GM18909 (cell line): ENCODE results near the gene RTL10.

ENCODE experiments used
- ATAC-seq: cut with Tn5 transposase; IDR thresholded peaks from one replicate; pipeline ENCODE4 v1.9.1; 2021; ENCODE audit warnings: mild to moderate bottlenecking; ENCODE audit not compliant: unreplicated experiment, poor library complexity

The RTL10 gene

DNA sequence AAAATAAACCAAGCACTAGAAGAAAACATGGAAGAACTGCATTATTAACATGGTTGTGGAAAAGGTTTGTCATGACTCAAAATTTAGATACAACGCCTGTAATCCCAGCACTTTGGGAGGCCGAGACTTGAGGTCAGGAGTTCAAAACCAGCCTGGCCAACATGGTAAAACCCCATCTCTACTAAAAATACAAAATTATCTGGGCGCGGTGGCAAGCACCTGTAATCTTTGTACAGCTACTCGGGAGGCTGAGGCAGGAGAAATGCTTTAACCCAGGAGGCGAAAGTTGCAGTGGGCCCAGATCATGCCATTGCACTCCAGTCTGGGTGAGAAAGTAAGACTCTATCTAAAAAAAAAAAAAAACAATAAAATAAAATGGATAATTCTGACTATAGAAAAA lies 23.7 kb downstream of the RTL10 start:
- no peak for ATAC-seq

DNA sequence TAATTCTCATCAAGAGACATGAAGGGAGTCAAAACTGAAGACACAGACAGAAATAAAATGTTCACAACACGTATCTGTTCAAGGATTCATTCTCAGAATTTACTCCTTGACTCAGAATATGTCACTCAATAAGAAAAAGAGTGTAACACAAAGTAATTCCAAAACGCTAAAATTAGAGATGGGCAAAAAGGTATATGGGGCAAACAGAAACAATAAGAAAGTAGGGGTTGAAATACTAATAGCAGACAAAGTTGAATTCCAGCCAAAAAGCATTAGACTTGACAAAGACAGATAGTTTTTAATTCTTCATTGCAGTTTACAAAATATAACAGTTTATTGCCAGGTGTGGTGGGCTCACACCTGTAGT lies 26.7 kb downstream of the RTL10 start:
- no peak for ATAC-seq

DNA sequence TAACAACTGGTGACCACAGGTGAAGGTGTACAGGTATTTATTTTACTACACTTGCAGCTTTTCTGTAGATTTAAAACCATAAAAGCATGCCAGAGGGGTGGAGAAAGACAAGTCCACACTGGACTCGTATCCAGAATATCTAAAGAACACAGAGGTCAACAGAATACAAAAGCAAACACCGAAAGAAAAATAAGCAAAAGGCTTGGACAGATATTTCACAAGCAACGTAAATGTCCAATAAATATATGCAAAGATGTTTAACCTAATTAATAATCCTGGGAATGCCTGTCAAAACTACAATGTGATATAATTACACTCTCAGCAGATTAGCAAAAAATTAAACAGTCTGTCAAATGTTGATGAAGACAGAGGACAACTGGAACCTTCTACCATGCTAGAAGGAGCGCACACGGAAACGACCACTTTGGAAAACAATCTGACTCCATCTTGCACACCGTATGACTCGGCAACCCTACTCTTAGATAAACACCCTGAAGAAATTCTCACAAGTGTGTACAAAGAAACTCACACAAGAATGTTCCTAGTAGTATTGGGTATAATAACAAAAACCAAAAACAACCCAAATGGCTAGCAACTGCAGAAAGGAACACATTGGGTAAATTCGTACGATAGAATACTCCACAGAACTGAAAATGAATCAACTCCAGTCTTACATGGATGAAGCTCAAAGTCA lies 27.2 kb downstream of the RTL10 start:
- no peak for ATAC-seq

DNA sequence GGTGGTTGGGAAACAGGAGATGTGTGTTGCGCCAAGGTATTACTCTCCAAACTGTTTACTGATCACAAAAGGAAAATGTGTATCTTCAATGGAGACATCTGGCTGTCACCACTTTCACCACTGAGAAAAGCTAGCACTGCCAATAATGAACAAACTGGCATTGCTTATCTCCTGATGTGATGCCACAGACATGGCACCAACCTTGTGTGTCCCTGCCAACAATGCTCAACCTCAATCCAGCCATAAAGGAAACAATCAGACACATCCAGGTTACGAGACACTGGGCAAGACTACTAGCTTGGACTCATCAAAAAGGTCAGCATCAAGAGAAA lies 28.1 kb downstream of the RTL10 start:
- ATAC-seq: no peak

DNA sequence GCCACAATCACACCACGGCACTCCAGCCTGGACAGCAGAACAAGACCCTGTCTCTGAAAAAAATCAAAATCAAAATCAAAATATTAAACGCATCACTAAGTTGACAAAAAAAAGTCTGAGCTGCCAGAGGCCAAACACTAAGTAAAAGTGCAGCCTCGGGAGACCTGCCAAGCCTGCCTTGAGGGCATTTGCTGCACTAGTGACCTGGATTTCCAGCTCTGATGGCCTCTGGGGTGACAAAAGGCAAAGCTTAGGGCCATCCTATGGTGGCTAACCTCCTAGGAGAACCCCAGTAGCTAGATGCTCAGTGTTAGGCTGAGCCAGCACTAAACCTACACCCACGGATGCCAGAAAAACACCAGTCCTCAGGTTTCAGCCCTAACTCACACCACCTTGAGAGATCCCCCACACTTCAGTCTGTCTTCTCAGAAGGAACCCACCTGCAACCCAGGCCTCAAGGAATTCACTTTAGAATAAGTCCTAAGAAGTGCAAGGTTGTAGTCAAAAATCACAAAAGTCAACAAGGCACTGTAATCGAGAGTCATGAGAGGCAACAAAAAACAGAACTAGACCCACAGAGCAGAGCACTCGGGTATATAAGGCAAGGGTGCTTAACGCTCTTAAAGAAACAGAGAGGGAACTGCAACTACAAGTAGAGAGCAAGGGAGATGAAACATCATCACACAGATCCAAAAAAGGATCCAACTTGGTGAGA lies 28.6 kb downstream of the RTL10 start:
- ATAC-seq: no peak

DNA sequence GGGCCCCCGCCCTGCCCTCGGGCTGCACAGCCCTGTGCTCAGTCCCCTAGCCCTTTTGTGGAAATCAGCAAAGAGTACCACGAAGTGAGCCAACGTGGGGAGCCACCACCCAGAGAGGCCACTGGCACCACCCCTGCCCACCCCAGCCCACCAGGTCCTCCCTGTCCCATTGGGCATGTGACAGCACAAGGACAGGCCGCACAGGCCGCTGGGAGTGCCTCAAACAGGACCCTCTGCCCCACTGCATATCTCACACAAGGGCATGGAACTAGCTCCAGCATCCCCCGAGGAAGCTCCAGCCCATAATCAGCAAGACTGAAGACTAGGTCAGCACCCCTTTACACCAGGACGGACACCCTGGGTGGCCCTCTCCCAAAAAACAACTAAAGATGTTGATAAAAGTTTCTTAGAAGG lies 29.7 kb downstream of the RTL10 start:
- no peak for ATAC-seq

DNA sequence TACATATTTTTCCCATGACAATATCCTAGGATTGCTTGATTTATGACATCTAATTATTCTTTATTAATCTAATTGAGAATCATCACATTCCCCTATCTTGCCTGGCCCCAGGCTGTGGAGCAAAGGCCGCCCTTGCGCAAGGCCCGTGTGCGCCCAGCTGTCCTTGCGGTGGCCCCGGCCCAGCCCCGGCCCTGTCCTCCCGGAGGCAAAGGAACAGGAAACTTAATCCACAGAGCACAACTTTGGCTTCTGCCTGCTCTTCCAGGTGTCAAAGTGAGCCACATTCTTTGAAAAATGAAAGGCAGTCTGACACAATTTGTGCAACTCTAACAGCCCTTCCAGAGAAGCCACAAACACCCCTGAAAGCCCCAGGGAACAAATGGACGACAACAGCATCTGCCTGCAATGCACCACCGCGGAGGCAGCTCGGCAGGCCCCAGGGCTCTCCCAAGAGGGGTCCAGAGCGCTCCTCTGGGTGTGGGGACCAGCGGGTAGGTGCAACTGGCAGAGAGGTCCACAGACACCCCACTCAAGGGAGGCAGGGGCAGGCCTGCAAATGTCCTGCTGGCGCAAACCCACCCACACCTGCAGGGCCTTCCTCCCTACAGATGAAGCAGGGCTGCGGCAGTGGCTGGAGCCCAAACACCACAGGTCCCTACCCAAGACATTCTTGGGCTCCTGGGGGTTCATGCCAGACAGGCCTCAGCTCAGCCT lies 30.3 kb downstream of the RTL10 start:
- ATAC-seq: no peak

DNA sequence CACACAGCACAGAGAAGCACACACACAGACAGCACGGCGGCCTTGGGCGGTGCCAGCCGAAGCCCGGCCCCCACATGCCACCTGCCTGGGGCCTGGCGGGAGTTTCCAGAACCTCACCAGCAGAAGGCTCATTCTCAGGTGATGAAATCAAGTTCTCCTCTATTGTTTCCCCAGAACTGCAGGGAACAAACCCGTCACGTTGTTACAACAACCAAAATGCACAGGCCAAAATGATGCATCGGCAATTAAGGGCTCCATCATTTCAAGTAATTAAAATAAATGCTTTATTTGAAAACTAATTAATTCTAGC lies 30.8 kb downstream of the RTL10 start:
- no peak for ATAC-seq

DNA sequence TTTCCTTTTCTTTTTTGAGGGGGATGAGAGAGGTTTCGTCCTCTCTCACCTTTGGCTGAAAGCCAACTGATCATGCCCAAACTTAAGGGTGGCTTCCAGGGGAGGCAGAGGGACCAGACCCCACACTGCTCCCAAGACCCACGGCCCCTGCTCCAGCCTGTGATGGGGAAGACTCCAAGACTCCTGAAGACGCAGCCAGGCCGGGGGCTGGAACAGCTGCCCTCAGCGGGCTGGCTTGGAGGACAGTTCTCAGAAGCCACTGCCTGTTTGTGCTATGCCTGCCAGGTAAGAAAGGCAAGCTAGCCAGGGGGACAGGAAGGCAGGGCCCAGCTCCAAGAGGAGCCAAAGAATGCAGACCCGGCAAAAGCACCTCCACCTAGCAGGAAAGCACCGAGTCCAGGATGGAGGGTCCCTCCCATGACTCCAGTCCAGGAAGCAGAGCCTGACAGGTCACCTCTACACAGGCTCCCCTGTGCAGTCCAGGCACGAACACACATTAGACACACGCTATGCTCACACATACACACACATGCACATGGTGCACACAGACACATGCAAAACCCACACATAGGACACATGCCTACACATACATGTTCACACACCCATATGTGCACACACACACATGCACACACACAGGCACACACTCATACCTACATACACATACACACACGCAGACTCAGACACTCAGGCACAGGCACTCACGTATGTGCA lies 31.3 kb downstream of the RTL10 start:
- no peak for ATAC-seq

DNA sequence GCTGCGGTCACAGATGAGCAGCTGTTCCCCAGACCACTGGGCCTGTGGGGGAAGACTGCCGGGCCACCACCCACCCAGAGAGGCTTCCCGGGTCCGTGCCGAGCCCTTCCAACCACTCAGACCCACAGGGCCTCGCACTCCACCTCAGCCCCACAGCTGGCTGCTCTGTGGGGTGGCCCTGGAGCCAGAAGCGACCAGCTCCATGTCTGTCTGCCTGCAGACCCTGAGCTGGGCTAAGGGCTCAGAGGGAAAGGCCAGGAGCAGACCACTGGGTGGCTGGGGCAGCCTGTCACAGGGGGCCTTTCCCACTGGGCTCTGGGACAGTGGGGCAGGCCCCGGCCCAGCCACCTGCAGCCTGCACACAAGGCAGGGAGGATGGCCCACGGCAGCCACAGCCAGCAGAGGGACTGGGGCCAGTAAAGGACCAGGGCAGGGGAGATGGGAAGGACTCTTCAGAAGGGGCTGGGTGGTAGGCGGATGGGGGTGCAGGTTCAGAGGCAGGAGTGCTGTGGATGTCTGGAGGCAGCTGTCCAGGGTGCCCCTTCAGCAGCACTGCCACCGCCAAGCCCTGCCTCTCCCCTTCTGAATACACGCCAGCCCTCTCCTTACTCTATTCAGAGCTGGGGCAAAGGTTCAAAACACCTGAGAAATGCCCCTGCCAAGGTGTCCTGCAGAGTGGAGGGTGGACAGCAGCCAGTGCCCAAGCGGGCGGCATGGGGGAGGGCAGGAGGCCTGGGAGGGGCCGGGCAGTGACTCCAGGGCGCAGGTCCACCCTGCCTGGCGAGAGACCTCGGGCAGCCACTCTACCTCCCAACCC lies 32.2 kb downstream of the RTL10 start:
- no peak for ATAC-seq

DNA sequence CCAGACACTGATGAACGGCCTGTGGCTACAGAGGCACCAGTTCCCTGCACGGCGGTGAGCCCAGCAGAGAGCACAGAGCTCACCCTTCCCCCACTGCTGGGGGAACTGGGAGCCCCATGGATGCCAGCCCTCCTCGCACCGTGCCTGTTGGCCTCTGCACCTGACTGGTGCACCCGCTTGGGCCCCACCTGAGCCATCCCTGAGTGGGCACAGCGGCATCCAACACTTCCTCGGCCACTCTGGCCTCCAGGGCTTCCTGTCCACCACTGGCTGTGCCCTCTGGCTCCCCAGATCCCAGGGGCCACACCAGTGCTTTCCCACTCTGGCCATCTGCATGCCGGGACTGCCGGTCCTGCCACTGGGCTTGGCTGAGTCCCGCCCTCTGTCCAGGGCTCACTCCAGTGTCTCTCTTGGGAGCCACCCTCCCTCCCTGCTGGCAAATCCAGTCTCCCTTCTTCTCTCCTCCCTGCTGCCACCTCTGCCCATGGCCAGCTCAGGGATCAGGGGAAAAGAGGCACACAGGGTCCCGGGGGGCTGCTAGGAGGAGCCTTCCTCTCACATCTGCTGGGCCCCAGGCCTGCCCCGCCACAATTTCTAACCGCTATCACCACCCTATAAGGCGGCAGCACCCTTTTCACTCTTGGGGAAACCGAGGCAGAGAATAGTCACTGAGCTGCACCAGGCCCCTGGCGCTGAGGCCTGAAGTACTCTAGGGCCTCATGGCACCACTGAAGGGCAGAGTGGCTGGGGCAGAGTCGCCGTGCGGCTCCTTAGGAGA lies 33.0 kb downstream of the RTL10 start:
- no peak for ATAC-seq

DNA sequence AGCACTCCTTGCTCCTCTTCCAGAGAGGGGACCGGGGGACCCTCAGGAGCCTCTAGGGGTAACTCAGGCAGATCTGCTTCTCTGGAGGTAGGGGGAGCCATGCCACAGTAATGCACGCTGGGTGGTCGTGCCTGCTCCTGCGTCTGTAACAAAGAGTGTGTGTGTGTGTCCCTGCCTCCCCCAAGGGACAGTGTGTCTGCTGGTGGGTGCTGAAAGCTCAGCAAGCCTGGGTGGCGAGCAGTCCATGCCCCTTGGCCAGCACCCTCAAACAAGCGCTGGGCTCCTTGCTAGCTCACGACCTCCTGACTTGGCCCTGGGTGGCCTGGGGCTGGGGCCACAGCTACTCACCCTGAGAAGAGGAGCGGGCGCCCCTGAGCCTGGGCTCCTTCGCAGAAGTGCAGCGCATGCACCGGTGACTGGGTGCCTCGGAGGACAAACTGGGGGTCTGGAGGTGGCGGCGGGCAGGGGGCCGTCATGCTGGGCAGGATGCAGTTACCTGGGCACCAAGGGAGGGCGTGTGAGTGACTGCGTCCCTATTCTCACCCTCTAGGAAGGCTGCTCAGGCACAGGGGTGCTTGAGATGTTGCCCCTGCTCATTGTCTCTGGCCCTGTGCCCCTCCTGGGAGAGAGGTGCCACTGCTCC lies 33.7 kb downstream of the RTL10 start:
- no peak for ATAC-seq

DNA sequence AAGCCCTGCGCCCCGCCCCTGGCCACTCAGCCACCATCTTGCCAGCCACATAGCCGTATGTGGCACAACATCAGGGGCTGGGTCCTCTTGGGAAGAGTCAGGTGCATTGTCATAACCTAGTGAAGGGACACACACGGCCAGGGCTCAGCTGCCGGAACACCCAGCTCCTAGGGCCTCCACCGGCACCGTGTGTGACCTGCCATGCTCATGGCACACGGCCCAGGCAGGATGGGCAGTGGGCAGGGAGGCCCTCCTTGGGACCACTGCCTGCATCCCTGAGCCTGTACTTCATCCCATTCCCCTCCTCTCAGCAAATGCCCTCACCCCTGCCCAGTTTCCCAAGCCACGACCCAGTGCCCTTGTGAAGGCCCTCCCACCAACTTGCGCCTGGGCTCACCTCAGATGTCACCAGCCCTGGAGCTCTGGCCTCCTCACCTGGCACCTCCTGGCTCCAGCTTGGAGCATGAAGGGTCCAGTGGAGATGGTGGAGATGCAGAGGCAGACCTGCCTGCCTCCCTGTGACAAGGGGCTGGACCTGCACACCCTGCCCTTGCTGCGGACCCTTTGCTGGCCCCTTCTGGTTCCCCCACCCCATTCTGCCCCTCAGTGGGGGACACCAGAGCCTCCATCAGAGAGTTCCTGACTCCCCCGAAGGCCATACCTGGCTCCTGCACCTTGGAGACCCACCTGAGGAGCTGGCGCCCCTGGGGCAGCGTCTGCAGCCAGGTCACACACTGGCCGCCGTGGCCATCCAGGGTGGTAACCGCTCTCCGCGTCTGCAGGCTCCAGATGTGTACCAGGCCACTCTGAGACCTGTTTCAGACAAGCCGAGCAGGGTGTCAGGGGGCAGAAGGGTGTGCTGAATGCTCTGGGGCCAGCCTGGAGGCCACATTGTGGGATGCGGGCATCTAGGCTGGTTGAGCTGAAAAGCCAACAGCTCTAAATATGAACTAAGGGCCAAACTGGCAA lies 34.5 kb downstream of the RTL10 start:
- no peak for ATAC-seq

DNA sequence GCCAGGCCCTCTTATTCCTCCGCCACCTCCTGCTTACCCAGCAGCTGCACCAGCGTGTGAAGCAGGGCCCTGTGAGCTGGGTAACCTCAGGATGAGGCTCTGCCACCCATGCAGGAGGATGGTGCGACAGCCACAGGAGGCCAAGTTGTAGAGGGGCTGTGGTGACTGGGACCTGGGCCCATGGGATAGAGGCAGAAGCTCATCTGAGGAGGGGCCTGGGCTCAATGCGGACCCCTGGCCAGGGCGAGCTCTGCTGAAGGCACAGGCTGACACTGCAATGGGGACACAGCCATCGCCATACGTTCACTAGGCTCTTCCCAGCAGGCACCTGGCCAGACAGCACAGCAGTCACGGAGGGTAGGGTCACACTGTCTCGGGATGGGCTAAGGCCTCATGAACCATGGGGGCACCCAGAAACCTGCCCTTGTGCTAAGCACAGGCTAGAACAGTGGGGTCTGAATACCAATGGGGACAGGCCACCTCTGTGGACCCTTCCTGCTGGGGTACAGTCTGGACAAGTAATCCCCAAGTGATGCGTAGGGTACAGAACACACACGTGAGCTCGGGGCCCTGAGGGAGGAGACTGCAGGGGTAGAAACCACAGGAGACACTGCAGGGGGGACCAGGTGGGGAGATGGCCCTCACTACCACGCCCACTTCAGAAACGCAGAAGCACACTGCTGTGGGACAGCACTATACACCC lies 35.3 kb downstream of the RTL10 start:
- ATAC-seq: no peak

DNA sequence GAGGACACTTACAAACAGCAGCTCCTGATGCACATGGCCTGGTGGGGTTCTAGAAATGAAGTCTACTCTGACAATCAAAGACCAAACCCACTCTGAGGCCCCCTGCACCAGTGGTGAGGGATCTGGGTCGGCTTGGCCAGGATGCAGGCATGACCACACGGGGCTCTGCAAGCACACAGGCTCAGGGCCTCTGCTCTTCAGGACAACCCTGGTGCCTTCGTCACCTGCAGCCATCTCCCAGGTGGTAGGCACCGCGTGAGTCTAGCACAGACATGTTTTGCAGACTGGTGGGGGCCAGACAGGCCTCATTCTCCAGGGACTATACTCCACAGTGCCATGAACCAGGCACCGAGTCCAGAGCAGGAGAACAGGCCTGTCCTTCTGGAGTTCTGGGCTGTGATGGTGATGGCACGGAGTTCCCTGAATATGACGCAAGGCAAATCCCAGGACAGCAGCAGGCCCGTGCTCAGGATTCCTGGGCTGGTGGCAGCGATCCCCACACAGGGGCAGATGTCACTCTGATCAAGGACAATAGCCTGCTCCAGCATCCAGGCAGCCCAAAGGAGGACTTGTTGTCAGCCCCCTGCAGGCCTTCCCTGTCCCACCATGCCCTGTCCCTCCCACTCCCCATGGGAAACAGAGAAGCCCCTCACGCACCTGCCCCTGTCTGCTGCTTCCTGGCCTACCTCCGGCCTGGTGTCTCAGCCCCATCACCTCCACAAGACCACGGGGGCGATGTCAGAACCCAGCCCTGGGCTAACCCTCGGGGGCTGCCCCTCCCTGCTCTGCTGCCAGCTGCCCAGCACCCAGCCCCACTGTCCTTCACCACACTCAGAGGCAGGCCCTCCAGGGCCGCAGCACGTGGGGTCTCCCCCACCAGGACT lies 36.1 kb downstream of the RTL10 start:
- no peak for ATAC-seq

DNA sequence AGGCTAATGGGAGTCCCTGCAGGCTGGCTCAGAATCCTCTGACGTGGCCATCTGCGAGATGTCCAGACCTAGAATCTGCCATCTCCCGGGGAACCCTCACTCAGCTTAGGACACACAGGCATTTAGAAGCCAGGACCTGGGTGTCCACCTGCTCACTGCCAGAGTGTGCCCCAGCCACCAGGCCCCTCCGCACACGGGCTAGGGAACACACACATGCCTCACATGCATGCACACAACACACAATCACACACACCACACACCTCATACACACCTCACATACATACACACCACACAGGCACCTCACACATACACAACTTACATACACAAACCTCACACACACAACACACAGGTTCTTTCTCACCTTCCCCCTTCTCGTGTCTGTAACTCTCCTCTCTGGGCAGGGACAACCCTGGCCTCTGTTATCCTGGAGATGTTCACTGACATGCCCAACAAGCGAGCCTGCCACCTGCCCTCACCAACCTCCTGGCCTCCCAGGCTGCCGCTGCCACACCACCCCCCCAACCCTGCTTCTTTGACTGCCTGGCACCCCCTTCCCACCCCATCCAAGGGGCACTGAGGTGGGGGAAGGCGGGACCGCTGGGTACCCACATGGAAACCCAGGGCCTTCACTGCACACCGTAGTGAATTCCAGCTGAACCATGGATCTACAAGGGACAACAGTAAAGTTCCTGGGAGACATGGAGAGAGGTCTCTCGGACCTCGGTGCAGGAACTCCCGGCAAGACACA lies 38.1 kb downstream of the RTL10 start:
- no peak for ATAC-seq
